Fibroblast of the conjunctiva (primary cell): ENCODE data around the gene TTC38.
A peak's percentile ranks its signal among the peaks of the same experiment; 100 is the strongest.
"Not testable (repeated sequence)": the region's sequence is repeated elsewhere in the genome, so short reads cannot be mapped to it uniquely, and the experiment has no call there.

Experiments
- DNase-seq: peaks from one replicate; pipeline ENCODE4 v3.0.0-alpha.2; 2010; ENCODE audit warnings: low read depth

Gene TTC38

DNA sequence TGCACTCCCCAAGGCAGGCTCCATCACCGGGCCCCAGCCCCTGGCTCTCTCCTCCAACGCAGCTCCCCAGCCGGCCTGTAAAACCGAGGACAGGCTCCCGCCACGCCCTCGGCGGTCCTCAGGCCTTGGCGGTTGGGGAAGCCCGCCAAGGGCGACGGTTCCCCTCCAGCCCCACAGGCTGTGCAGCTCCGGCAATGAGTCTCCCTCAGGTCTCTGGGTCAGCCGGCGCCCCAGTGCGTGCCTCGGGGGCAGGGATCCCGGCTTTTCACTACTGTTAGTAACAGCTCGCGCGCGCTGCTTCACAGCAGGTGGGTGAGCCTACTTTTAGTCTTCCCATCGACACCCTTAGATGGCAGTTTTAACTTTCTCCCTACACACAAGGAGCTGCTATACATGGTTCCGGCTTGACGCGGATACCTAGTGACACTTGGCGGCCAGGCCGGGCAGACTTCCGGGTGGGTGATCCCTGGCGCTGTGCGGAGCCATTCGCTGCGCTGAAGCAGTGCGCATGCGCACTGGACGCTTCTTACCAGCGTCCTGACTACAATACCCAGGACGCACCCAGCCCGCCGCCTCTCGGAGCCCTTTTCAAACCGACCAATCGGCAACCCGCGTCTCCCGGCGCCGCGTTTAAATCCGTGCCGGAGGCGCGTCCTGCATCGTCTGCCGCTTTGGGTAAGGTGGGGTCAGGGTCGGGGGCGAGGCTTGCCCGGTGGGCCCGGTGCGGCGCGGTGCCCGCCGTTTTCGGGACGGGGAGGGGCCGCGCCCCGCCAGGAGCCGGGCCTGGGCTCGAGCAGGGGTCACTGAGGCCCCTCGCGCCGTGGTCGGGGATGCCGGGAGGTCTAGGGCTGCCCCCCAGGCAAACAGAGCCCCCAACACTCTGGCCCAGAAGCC is 28.7 kb downstream of the TTC38 start, which contains the start of gene GTSE1:
GTSE1 (plus strand) TSS at position 614 of the 894 bp plus-strand sequence. CDS start 531 bp downstream, outside the sequence.
- peak; percentile 98 for DNase-seq

DNA sequence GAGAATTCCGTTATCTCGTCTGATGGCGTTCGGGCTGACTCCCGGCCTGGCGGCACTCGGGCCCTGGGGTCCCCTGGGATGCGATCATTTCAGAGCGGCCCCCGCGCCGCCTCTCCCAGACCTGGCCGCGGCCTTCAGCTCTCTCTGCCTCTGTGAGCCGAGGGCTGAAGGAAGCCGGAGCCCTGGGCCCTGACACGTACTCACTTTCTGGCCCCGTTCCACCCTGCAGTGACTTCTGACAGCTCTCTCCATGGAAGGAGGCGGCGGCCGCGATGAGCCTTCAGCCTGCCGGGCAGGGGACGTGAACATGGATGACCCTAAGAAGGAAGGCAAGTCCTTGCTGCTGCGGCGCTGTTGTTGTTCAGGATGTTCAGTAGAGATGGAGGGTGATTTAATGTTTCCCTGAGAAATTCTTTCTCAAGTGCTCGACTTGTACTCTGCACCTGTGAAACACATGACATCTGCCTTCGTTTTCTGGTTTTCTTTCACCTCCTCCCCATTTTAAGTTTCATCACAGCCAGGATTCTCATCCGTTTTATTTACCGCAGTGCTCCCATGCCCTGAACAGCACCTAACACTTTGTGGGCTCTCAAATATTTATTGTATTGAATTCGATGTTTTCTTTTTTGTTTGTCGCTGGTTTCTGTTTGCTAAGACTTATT is 29.5 kb downstream of the TTC38 start:
- DNase-seq = no peak

GRCh38 chr22:46299101-46299500 is 31.3 kb downstream of the TTC38 start:
- no peak for DNase-seq

GRCh38 chr22:46300491-46300890 is 32.7 kb downstream of the TTC38 start:
- DNase-seq = no peak

- DNase-seq = no peak
Measured at GRCh38 chr22:46303347-46303965, 35.6 kb downstream of the TTC38 start.

- DNase-seq = no peak
Measured at GRCh38 chr22:46308283-46308988, 40.6 kb downstream of the TTC38 start.

DNA sequence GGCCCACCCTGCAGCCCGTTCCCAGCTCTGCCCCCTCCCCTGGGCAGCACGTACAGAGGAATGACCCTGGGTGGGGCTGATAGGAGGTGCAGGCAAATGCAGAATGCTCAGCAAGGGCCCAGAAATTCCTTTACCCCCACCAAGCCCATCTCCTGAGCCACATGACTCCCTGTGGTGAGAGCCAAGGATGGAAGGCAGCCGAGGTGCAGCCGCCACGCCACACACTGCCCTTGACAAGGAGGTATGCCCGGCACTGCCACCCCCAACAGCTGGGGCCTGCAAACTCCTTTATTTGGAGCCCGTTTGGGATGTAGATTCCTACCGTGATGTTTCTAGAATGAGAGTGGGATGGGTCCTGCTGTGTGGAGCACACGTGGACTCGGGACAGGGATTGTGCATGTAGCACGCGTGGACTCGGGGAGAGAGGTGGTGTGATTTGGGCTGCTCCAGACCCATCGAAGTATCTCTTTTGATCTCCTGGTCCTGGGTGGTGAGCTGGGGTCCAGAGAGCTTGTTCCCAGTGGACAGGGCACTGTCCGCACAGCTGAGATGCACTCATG is 41.8 kb downstream of the TTC38 start:
- DNase-seq = no peak

DNA sequence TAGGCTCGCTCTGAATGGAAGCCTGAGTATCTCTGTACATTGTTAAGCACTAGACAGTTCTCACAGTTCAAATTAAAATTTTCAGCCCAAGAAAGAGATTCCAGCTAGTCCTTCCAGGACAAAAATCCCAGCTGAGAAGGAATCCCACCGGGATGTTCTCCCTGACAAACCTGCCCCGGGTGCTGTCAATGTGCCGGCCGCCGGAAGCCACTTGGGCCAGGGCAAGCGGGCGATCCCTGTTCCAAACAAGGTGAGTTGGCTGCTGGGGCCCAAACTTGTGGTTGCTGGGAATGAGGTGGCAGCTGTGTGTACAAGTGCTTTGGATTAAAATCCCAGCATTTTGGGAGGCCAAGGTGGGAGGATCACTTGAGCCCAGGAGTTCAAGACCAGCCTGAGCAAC is 44.2 kb downstream of the TTC38 start:
- DNase-seq = no peak

- not testable (repeated sequence) for DNase-seq
Measured at GRCh38 chr22:46312848-46313247, 45.0 kb downstream of the TTC38 start.

DNA sequence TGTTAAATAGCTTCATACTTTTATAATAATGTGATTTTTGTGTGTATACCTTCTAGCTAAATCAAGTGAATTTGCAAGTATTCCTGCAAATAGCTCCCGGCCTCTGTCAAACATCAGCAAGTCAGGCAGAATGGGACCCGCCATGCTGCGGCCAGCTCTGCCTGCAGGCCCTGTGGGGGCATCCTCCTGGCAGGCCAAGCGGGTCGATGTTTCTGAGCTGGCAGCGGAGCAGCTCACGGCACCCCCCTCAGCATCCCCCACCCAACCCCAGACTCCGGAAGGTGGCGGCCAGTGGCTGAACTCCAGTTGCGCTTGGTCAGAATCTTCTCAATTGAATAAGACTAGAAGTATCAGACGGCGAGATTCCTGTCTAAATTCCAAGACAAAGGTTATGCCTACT is 48.2 kb downstream of the TTC38 start:
- DNase-seq = no peak

DNA sequence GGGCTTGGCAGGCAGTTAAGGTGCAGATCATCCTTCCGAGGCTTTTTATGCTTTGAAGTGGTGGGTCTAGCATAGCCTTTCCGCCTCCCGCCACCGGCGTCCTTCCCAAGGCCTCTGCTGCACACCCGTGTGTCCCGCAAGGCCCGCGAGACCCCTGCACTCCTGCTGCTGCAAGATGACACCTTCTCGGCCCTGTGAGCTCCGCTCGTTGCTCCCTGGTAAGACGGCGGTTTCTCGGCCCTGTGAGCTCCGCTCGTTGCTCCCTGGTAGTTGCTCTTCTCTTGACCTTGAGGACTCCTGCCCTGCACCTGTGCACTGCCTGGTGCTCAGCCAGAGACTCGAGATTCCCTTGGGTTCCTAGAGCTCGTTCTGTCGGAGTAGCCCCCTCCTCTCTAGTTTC is 49.8 kb downstream of the TTC38 start:
- DNase-seq = no peak

DNA sequence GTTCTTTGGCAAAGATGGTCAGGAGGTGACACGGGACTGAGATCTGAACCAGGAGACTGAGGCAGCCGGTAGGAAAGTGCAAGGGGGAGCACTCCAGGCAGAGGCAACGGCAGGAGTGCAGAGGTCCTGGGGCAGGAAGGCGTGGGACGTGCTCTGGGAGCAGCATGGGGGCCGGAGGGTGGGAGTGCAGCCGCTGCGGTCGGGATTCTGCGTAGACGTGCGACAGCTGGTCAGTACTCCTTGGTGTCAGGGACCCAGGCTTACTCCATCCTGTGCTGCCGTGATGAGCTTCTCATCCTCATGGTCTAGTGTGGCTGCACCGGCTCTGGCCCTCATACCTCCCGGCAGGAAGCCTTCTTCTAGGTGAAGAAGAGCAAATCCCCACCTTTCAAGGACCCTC is 50.8 kb downstream of the TTC38 start:
- DNase-seq = no peak

GRCh38 chr22:46319319-46319718 is 51.5 kb downstream of the TTC38 start:
- DNase-seq = no peak

DNA sequence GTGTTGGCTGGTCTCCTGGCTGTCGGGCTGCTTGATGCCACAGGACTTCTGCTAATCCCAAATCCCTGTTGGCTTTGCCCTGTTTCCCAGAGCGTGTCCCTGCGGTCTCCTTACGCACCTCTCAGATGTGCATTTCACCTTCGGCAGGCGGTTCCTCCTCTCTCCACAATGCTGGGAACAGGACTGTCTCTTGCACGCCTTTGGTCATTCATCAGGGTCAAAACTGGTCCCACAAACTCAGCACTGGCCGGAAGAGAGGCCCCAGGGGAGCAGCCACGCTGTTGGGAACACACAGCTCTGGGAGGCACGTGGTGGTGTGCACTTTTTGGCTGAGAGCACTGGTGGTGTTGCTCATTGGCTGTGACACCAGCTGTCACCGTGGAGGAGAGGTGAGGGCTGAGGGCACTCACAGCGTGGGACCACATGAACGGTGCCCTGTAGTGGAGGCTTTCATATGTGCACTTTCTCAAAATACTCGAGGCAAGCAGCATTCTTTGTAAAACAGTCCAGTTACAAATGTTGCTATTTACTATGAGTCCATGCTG is 52.4 kb downstream of the TTC38 start:
- no peak for DNase-seq

DNA sequence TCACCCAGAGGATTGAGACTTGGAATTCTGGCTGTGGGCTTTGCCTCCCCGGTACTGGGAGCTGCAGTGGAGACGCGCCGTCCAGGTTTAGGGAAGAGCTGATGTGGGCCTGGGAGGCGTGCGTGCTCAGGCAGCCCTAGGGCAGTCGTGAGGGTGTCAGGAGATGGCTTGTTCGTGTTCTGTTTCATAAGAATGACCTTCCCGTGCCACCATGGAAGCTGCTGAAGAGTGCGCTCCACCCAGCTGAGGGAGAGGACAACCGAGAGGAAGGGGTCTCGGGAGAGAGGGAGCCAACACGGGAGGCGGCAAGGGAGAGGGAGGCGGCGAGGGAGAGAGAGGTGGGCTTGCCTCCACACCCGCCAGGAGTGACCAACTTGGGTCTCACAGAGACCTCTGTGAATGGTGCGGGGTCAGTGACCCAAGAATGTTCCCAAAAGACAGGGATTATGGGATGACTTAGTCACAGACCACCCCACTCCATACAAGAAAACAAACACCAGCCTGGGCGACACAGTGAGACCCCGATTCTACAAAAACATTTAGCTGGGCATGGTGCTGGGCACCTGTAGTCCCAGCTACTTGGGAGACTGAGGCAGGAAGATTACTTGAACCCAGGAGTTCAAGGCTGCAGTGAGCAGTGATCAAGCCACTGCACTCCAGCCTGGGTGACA is 53.0 kb downstream of the TTC38 start:
- no peak for DNase-seq

- no peak for DNase-seq
Measured at GRCh38 chr22:46322711-46323110, 54.9 kb downstream of the TTC38 start.

GRCh38 chr22:46323162-46323561 is 55.4 kb downstream of the TTC38 start:
- DNase-seq = no peak

DNA sequence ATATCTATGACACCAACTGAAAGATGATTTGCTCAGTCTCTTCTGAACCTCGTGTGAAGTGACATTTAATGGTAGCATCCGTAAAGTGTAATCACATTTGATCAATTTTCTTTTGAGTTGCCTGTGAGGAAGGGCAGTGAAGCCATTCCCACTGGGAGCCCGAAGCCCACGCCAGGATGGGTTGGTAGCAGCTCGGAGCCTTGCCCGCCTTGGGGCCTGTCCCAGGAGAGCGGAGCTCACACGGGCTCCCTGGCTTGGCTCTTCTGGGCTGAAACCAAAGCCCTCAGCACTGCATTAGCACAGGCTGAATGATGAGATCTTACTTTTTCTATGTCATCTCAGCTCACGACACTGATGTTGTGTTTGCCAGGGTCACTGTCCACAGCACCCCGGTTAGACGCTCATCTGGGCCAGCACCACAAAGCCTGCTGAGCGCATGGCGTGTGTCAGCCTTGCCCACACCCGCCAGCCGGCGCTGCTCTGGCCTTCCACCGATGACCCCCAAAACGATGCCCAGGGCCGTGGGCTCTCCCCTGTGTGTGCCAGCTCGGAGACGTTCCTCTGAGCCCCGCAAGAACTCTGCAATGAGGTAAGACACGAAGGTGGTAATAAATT is 58.4 kb downstream of the TTC38 start:
- DNase-seq = no peak

DNA sequence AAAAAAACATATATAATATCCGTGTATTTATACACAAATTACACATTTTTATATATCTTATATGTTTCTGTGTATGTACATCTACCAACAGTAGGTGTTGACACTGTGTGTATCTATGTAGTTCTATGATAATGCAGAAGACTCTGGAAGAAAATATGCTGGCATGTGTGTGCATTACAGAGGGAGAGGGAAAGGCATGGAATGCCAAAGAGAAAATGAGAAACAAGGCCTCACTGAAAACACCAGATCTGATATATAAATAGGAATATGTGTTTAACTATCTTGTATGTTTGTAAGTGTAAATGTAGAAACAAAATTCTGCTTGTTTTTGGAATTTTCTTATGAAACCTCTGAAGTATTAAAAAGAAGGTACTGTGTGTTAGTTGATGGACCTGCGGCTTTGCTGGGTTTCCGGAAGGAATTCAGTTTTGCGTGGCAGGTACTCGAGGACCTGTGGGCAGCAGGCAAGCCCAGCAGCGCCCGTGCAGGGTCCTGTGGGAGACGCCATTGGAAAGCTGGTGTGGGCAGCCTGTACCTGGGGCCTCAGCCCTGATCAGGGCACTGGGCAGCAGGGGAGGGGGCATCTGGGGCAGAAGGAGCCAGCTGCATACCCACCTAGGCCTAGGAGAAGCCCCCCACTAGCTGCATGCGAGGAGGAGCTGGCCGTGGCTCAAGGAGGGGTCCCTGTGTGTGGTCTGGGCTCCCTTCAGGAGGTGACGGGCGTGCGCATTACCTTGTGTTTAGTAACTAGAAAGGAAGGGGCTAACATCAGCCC is 60.1 kb downstream of the TTC38 start:
- DNase-seq = no peak

GRCh38 chr22:46328797-46329196 is 61.0 kb downstream of the TTC38 start:
- DNase-seq = no peak
